GM23338 (cell line): Measurements from ENCODE around the gene RIMS1. TPM values are rescaled to one million over a fixed set of nuclear protein-coding genes. Genes with fewer than 3 reads are reported as not detected.
A peak's percentile ranks its signal among the peaks of the same experiment; 100 is the strongest.

Source experiments
- ATAC-seq: fragments of 200-7000 bp; cut with Tn5 transposase; 3 replicates; pipeline ENCODE4 v1.9.1; 2020
- DNase-seq: peaks from one replicate; pipeline ENCODE4 v3.0.0-alpha.2; 2015; ENCODE audit warnings: low spot score
- H2AFZ ChIP-seq: fragments of 200-600 bp; sonication (generic); 2 replicates; pipeline ENCODE4 v1.8.0; 2016; ENCODE audit warnings: antibody characterized with exemption, mild to moderate bottlenecking, moderate library complexity
- H3F3A ChIP-seq: fragments of 200-600 bp; sonication (generic); replicated peaks from 2 replicates; pipeline ENCODE4 v1.8.0; 2017; ENCODE audit warnings: antibody characterized with exemption, mixed run types, low read depth
- H3K27ac ChIP-seq: fragments of 200-600 bp; sonication (generic); 2 replicates; pipeline ENCODE4 v1.6.1; 2016; ENCODE audit warnings: low read depth
- H3K27me3 ChIP-seq: fragments of 200-600 bp; sonication (generic); 2 replicates; pipeline ENCODE4 v1.8.0; 2016; ENCODE audit warnings: mild to moderate bottlenecking, mixed run types, moderate library complexity; ENCODE audit not compliant: insufficient read depth
- H3K36me3 ChIP-seq: fragments of 200-600 bp; sonication (generic); 2 replicates; pipeline ENCODE4 v1.8.0; 2016; ENCODE audit warnings: mild to moderate bottlenecking; ENCODE audit not compliant: insufficient read depth
- H3K4me1 ChIP-seq: fragments of 200-600 bp; sonication (generic); 2 replicates; pipeline ENCODE4 v1.8.0; 2016; ENCODE audit warnings: mild to moderate bottlenecking, moderate library complexity; ENCODE audit not compliant: insufficient read depth
- H3K4me2 ChIP-seq: fragments of 200-600 bp; sonication (generic); 2 replicates; pipeline ENCODE4 v1.7.1; 2017; ENCODE audit warnings: mixed run types
- H3K4me3 ChIP-seq: fragments of 200-600 bp; sonication (generic); 2 replicates; pipeline ENCODE4 v1.6.1; 2016; ENCODE audit warnings: mixed run types
- H3K79me2 ChIP-seq: fragments of 200-600 bp; sonication (generic); replicated peaks from 2 replicates; pipeline ENCODE4 v1.8.0; 2017; ENCODE audit warnings: mild to moderate bottlenecking; ENCODE audit not compliant: insufficient read depth
- H3K9me2 ChIP-seq: fragments of 200-600 bp; sonication (generic); 2 replicates; pipeline ENCODE4 v1.8.0; 2017; ENCODE audit not compliant: insufficient read depth
- H4K20me1 ChIP-seq: fragments of 200-600 bp; sonication (generic); replicated peaks from 2 replicates; pipeline ENCODE4 v1.8.0; 2017; ENCODE audit warnings: mild to moderate bottlenecking; ENCODE audit not compliant: insufficient read depth
- H3K27ac Mint-ChIP-seq: 2 replicates; pipeline ENCODE4 v1.8.0; 2020; ENCODE audit warnings: inconsistent platforms, mild to moderate bottlenecking, moderate library complexity, mixed read lengths
- H3K27me3 Mint-ChIP-seq: 3 replicates; pipeline ENCODE4 v1.8.0; 2022; ENCODE audit warnings: low read depth, mild to moderate bottlenecking, moderate library complexity, mixed read lengths, inconsistent platforms; ENCODE audit not compliant: insufficient read depth, poor library complexity
- H3K36me3 Mint-ChIP-seq: 3 replicates; pipeline ENCODE4 v1.8.0; 2021; ENCODE audit warnings: low read depth, mild to moderate bottlenecking, inconsistent platforms, moderate library complexity, mixed read lengths
- H3K4me1 Mint-ChIP-seq: 3 replicates; pipeline ENCODE4 v1.8.0; 2020; ENCODE audit warnings: mild to moderate bottlenecking, inconsistent platforms, mixed read lengths
- H3K4me3 Mint-ChIP-seq: 3 replicates; pipeline ENCODE4 v1.8.0; 2021; ENCODE audit warnings: moderate library complexity, mild to moderate bottlenecking, inconsistent platforms, mixed read lengths
- H3K9me3 Mint-ChIP-seq: 3 replicates; pipeline ENCODE4 v1.8.0; 2020; ENCODE audit warnings: moderate library complexity, mild to moderate bottlenecking, inconsistent platforms, mixed read lengths
- CREB1 ChIP-seq: fragments of 250-450 bp; sonication (Bioruptor Pico); IDR thresholded peaks from 2 replicates; pipeline ENCODE4 v1.5.0; 2020; ENCODE audit warnings: low read depth, mild to moderate bottlenecking, moderate library complexity
- CTCF ChIP-seq, 2 experiments: fragments of 200-600 bp in 1 of 2; sonication (generic) in 1 of 2; conservative IDR thresholded peaks; 2 replicates each; pipeline versions ENCODE4 v1.5.1 to v1.6.1; 2016 to 2017; ENCODE audit warnings: antibody characterized with exemption in 2 of 2, low read depth in 2 of 2, mild to moderate bottlenecking in 2 of 2, moderate library complexity in 1 of 2
- ETS1 ChIP-seq: IDR thresholded peaks from 2 replicates; pipeline ENCODE4 v1.6.1; 2016; ENCODE audit warnings: antibody characterized with exemption
- JUNB ChIP-seq: IDR thresholded peaks from one replicate; pipeline ENCODE4 v1.6.1; 2016; ENCODE audit warnings: antibody characterized with exemption; ENCODE audit not compliant: unreplicated experiment
- NANOG ChIP-seq: IDR thresholded peaks from 2 replicates; pipeline ENCODE4 v1.6.1; 2016; ENCODE audit warnings: antibody characterized with exemption, borderline replicate concordance
- ZNF114 ChIP-seq: fragments of 250-450 bp; sonication (Bioruptor Pico); IDR thresholded peaks from 2 replicates; pipeline ENCODE4 v1.5.0; 2020; ENCODE audit warnings: mild to moderate bottlenecking, moderate library complexity
- polyA plus RNA-seq: library from polyadenylated mRNA; unstranded; fragments of >200 nt; fragmentation: Nextera tagmentation; extraction: Ambion mirVana; gene quantifications from 2 replicates; pipeline ENCODE4 v1.2.1, GENCODE V29; 2016
- total RNA-seq: library from RNA; depleted of rRNA; stranded (reverse); fragments of >200 nt; shearing (Covaris generic); gene quantifications from 2 replicates; pipeline ENCODE4 v1.2.3, GENCODE V29; 2014
- TF ChIP-seq, protein P1 (sequence below): fragments of 250-450 bp; sonication (Bioruptor Pico); IDR thresholded peaks from 2 replicates; pipeline ENCODE4 v1.5.0; 2020; ENCODE audit warnings: mild to moderate bottlenecking, moderate library complexity

RIMS1 gene
- total and polyA plus RNA-seq, 2 experiments from 2014 or later = 0.89 to 4.0 TPM

DNA sequence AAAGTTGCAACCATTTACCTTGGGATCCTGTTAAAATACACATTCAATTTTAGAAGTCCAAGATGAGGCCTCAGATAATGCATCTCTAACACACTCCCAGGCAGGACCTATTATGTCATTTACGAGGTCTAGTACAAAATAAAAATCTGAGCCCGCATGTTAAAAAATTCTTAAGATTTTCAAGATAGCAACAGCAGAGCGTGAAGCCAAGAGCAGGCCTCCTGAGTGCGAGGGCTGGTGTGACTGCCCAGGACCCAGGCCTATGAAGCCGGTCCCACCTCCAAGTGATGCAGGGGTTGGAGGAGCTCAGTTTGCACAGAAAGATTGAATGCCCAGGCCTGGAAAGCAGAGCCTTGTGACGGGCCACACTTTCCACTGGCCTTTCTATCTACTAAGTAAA, 524.4 kb downstream of the RIMS1 start:
- H3K27me3 Mint-ChIP-seq = peaks cover 2% of the 10 kb centered on the region
- no peaks in the 10 kb centered on the region for H3K4me1 Mint-ChIP-seq
- H3K27ac ChIP-seq = no peak overlapping the region
- H3K27ac Mint-ChIP-seq = no peak overlapping the region
- 0 out of 2 replicates have a peak, but pooled peaks cover 7% of the 10 kb centered on the region for H3K9me2 ChIP-seq
- H3K36me3 Mint-ChIP-seq = no peaks in the 10 kb centered on the region
- H3K4me2 ChIP-seq = no peak overlapping the region
- no peaks in the 10 kb centered on the region for H4K20me1 ChIP-seq
- no peak for ATAC-seq
- H3K4me3 Mint-ChIP-seq = no peak overlapping the region
- TF ChIP-seq ETS1 = no peak
- TF ChIP-seq CREB1 (CRISPR knock-in tag) = no peak
- TF ChIP-seq NANOG = no peak
- no peak for TF ChIP-seq JUNB
- TF ChIP-seq ZNF114 = no peak
- no peaks in the 10 kb centered on the region for H3F3A ChIP-seq
- H3K4me3 ChIP-seq = no peak overlapping the region
- DNase-seq = no peak
- H3K9me3 Mint-ChIP-seq = no peaks in the 10 kb centered on the region
- H3K36me3 ChIP-seq = no peaks in the 10 kb centered on the region
- no peaks in the 10 kb centered on the region for H3K4me1 ChIP-seq
- H3K27me3 ChIP-seq = no peaks in the 10 kb centered on the region
- peak overlapping the region; percentile 70 for H2AFZ ChIP-seq
- no peaks in the 10 kb centered on the region for H3K79me2 ChIP-seq

DNA sequence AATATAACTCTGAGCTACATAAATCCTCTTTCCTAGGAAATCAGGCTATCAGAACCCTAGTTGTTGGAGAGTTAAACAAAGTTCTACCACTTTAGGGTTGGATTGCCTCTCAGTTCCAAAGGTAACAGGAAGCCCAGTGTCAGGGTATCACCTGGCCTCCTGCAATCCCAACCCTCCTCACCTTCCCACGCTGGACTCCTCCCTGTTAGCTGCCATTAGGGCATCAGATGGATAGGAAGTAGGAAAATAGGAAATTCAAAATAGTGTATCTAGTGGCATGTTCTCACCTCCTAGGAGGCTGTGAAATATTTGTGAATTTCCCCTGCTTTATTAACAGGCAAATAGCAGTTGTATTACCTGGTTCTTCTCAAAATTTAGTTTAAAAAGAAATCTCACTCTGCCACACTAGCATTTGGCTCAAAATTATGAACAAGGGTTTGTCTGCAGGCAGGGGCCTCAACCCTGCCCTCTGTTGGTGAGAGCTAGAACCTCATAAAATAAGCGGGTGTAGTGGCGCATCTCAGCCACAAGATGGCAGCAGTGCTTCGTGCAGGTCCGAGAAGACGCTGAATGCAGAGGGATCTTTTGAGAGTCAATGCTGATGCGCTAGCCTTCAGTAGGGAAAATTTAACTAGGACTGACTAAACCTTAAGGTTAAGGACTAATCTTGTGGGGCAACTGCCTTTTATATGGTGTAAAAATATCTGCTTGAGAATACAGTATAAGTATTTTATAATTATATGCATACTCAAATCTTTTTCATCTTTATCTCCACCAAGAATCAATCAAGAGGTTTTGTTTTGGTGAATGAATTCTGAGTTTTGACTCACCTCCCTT, 525.7 kb downstream of the RIMS1 start:
- H3K27me3 Mint-ChIP-seq = peaks cover 2% of the 10 kb centered on the region
- H3K27ac Mint-ChIP-seq = no peak overlapping the region
- TF ChIP-seq JUNB = no peak
- TF ChIP-seq, protein P1, sequence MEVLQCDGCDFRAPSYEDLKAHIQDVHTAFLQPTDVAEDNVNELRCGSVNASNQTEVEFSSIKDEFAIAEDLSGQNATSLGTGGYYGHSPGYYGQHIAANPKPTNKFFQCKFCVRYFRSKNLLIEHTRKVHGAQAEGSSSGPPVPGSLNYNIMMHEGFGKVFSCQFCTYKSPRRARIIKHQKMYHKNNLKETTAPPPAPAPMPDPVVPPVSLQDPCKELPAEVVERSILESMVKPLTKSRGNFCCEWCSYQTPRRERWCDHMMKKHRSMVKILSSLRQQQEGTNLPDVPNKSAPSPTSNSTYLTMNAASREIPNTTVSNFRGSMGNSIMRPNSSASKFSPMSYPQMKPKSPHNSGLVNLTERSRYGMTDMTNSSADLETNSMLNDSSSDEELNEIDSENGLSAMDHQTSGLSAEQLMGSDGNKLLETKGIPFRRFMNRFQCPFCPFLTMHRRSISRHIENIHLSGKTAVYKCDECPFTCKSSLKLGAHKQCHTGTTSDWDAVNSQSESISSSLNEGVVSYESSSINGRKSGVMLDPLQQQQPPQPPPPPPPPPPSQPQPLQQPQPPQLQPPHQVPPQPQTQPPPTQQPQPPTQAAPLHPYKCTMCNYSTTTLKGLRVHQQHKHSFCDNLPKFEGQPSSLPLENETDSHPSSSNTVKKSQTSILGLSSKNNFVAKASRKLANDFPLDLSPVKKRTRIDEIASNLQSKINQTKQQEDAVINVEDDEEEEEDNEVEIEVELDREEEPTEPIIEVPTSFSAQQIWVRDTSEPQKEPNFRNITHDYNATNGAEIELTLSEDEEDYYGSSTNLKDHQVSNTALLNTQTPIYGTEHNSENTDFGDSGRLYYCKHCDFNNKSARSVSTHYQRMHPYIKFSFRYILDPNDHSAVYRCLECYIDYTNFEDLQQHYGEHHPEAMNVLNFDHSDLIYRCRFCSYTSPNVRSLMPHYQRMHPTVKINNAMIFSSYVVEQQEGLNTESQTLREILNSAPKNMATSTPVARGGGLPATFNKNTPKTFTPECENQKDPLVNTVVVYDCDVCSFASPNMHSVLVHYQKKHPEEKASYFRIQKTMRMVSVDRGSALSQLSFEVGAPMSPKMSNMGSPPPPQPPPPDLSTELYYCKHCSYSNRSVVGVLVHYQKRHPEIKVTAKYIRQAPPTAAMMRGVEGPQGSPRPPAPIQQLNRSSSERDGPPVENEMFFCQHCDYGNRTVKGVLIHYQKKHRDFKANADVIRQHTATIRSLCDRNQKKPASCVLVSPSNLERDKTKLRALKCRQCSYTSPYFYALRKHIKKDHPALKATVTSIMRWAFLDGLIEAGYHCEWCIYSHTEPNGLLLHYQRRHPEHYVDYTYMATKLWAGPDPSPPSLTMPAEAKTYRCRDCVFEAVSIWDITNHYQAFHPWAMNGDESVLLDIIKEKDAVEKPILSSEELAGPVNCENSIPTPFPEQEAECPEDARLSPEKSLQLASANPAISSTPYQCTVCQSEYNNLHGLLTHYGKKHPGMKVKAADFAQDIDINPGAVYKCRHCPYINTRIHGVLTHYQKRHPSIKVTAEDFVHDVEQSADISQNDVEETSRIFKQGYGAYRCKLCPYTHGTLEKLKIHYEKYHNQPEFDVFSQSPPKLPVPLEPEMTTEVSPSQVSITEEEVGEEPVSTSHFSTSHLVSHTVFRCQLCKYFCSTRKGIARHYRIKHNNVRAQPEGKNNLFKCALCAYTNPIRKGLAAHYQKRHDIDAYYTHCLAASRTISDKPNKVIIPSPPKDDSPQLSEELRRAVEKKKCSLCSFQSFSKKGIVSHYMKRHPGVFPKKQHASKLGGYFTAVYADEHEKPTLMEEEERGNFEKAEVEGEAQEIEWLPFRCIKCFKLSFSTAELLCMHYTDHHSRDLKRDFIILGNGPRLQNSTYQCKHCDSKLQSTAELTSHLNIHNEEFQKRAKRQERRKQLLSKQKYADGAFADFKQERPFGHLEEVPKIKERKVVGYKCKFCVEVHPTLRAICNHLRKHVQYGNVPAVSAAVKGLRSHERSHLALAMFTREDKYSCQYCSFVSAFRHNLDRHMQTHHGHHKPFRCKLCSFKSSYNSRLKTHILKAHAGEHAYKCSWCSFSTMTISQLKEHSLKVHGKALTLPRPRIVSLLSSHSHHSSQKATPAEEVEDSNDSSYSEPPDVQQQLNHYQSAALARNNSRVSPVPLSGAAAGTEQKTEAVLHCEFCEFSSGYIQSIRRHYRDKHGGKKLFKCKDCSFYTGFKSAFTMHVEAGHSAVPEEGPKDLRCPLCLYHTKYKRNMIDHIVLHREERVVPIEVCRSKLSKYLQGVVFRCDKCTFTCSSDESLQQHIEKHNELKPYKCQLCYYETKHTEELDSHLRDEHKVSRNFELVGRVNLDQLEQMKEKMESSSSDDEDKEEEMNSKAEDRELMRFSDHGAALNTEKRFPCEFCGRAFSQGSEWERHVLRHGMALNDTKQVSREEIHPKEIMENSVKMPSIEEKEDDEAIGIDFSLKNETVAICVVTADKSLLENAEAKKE (CRISPR knock-in tag) = no peak
- TF ChIP-seq CTCF (conservative IDR thresholded peaks at IDR 0.05; ENCODE audit: low read depth in 2 of 2) = peak; percentile 100
- H3K4me1 Mint-ChIP-seq = no peaks in the 10 kb centered on the region
- H4K20me1 ChIP-seq = no peaks in the 10 kb centered on the region
- H3K4me3 Mint-ChIP-seq = no peak overlapping the region
- no peaks in the 10 kb centered on the region for H3F3A ChIP-seq
- no peaks in the 10 kb centered on the region for H3K36me3 Mint-ChIP-seq
- no peak overlapping the region for H3K4me3 ChIP-seq
- no peaks in the 10 kb centered on the region for H3K9me2 ChIP-seq
- H3K36me3 ChIP-seq = no peaks in the 10 kb centered on the region
- peak; percentile 87 for ATAC-seq
- H3K4me1 ChIP-seq = no peaks in the 10 kb centered on the region
- no peaks in the 10 kb centered on the region for H3K79me2 ChIP-seq
- no peaks in the 10 kb centered on the region for H3K9me3 Mint-ChIP-seq
- no peak overlapping the region for H3K4me2 ChIP-seq
- peak; percentile 72 for DNase-seq
- H3K27ac ChIP-seq = no peak overlapping the region
- H2AFZ ChIP-seq = peak overlapping the region; percentile 5
- no peaks in the 10 kb centered on the region for H3K27me3 ChIP-seq
